ENCODE measurements around the gene DOK5. TPM values are rescaled to one million over a fixed set of nuclear protein-coding genes. Genes with fewer than 3 reads are reported as not detected.
A peak's percentile ranks its signal among the peaks of the same experiment; 100 is the strongest.
"Not testable (repeated sequence)": the region's sequence is repeated elsewhere in the genome, so short reads cannot be mapped to it uniquely, and the experiment has no call there.

The DOK5 gene
- total RNA-seq, 4 donors from 2014 or later = 4.7 to 10.9 (median 7.3) TPM

DNA sequence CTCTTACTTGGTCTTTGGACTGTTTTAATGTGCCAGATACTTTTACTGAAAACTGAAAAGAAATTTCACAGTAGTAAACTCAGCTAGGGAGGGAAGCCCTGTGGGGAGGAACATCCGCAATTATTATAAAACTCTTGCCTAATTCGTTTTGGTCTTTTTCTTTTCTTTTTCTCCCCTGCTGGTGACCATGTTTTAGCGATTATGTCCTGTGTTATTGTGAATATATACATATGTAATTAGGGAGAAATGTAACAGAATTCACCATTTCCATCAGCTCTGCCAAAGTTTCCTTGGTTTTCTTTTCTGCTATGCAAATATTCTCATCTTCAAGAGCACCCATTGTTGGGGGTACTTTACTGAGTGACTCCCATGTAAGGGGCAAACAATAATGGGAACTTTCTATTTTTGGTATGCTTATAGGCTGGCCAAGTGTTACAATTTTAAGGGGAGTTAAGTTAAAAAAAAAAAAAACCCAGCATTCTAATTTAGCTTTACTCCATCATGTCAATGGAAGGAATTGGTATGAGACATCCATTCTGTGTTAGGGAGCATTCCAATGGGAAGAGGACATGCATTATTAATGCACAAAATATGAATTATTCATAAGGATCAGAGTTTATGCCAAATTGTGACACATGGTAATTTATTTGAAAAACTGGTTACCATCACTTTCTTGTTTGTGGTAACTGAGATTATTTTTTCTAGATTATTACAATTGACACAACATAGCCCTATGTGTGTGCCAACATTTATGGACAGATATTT lies 2.0 kb downstream of the DOK5 start:
- no peak overlapping the region for H3K27ac ChIP-seq
- H3K4me3 ChIP-seq (replicated peaks in 1 of 3) = no peak overlapping the region
- no peaks in the 10 kb centered on the region for H3K27me3 ChIP-seq
- H3K4me1 ChIP-seq = peaks cover 0 to 11% of the 10 kb centered on the region in 2 donors
- no peaks in the 10 kb centered on the region for H3K9me3 ChIP-seq
- no peaks in the 10 kb centered on the region for H3K36me3 ChIP-seq
- intact Hi-C loops (cut with DNase I) = no loop called here
- TF ChIP-seq CTCF (IDR thresholded peaks at IDR 0.05) (no peak), POLR2A (IDR thresholded peaks at IDR 0.05) (no peak)
- no peak for DNase-seq
- WGBS, 2 donors = 36 to 39% methylated on average over 3 of the region's 3 CpGs

GRCh38 chr20:54479138-54479906 lies 3.9 kb downstream of the DOK5 start:
- no peaks in the 10 kb centered on the region for H3K9me3 ChIP-seq
- peaks cover 0 to 11% of the 10 kb centered on the region in 2 donors for H3K4me1 ChIP-seq
- H3K27me3 ChIP-seq = no peaks in the 10 kb centered on the region
- intact Hi-C loops (cut with DNase I) = no loop called here
- H3K27ac ChIP-seq = no peak overlapping the region
- no peaks in the 10 kb centered on the region for H3K36me3 ChIP-seq
- WGBS, 2 donors = 68 to 73% methylated on average over 9 of the region's 9 CpGs
- no peak for TF ChIP-seq POLR2A (IDR thresholded peaks at IDR 0.05)
- peak in 1 of 6 experiments; percentile 24 for TF ChIP-seq CTCF (IDR thresholded peaks at IDR 0.05)
- no peak for DNase-seq
- H3K4me3 ChIP-seq (replicated peaks in 1 of 3) = no peak overlapping the region

DNA sequence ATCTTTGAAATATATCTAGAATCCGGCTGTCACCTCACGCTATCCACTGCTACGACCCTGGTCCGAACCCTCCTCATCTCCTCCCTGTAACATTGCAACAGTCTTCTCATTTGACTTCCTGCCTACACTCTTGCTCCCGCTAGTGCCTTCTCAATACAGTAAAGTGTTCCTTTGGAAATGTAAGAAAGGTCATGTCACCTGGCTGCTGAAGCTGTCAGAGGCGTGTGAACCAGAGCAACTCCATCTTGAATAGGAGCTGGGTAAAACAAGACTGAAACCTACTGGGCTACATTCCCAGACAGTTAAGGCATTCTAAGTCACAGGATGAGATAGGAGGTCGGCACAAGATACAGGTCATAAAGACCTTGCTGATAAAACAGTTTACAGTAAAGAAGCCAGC lies 4.5 kb downstream of the DOK5 start:
- WGBS, 2 donors = 90% methylated on average over 7 of the region's 7 CpGs
- H3K4me1 ChIP-seq = peaks cover 0 to 11% of the 10 kb centered on the region in 2 donors
- H3K36me3 ChIP-seq; H3K9me3 ChIP-seq; DNase-seq; H3K4me3 ChIP-seq (replicated peaks in 1 of 3); H3K27me3 ChIP-seq; H3K27ac ChIP-seq; intact Hi-C loops (cut with DNase I): not testable (repeated sequence)

DNA sequence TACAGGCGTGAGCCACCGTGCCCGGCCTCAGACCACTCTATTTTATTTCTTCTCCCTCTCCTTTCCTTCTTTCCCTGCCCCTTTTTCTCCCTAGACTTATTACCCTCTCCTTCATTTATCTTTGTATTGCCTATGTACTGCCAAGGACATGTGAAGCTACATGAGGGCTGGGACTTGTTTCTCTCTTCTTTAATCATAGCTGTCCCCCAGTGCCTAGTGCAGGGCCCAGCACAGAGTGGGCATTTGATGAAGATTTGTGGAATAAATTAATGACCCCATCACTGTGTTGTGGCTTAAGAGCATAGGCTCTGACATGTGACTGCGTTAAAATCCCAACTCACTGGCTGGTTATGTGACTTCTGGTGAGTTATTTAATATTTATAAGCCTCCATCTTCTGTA lies 6.0 kb downstream of the DOK5 start:
- H3K36me3 ChIP-seq = no peaks in the 10 kb centered on the region
- H3K4me3 ChIP-seq (replicated peaks in 1 of 3) = no peak overlapping the region
- no peak for DNase-seq
- WGBS, 2 donors = 92 to 96% methylated on average over 4 of the region's 4 CpGs
- no peaks in the 10 kb centered on the region for H3K27me3 ChIP-seq
- no peak for TF ChIP-seq POLR2A (IDR thresholded peaks at IDR 0.05)
- TF ChIP-seq CTCF (IDR thresholded peaks at IDR 0.05) = no peak
- intact Hi-C loops (cut with DNase I) = no loop called here
- H3K9me3 ChIP-seq = no peaks in the 10 kb centered on the region
- H3K4me1 ChIP-seq = peaks cover 0 to 8% of the 10 kb centered on the region in 2 donors
- H3K27ac ChIP-seq = no peak overlapping the region

DNA sequence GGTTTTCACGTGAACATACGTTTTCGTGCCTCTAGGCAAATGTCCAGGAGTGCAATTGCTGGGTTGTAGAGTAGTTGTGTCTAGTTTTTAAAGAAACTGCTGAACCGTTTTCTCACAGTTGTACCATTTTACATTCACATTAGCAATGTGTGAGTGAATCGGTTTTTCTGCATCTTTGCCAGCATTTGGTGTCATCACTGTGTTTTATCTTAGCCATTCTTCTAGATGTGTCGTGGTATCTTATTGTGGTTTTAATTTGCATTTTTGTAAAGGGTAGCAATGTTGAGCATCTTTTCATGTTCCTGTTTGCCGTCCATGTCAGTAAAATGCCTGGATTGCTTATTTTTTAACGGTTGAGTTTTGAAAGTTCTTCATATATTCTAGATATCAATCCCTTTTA lies 10.2 kb downstream of the DOK5 start:
- no peaks in the 10 kb centered on the region for H3K27me3 ChIP-seq
- 86 to 92% methylated on average over 8 of the region's 8 CpGs for WGBS, 2 donors
- intact Hi-C loops (cut with DNase I) = no loop called here
- no peaks in the 10 kb centered on the region for H3K9me3 ChIP-seq
- no peaks in the 10 kb centered on the region for H3K36me3 ChIP-seq
- no peak overlapping the region for H3K27ac ChIP-seq
- no peak for TF ChIP-seq POLR2A (IDR thresholded peaks at IDR 0.05)
- TF ChIP-seq CTCF (IDR thresholded peaks at IDR 0.05) = no peak
- no peaks in the 10 kb centered on the region for H3K4me1 ChIP-seq
- DNase-seq = no peak
- H3K4me3 ChIP-seq (replicated peaks in 1 of 3) = no peak overlapping the region
